ENCODE measurements around the gene IQCM.

The IQCM gene

GRCh38 chr4:149534779-149535178 lies 280.9 kb downstream of the IQCM start:
- no peak for TF ChIP-seq CTCF (IDR thresholded peaks at IDR 0.05; ENCODE audit: low read depth, low read length, missing control alignments)
- DNase-seq (ENCODE audit: low read depth), result no peak
- H3K4me3 ChIP-seq (ENCODE audit: low read depth, low read length), result no peak overlapping the region

GRCh38 chr4:149531861-149532260 lies 283.8 kb downstream of the IQCM start:
- no peak for DNase-seq (ENCODE audit: low read depth)
- H3K4me3 ChIP-seq (ENCODE audit: low read depth, low read length), result no peak overlapping the region
- TF ChIP-seq CTCF (IDR thresholded peaks at IDR 0.05; ENCODE audit: low read depth, low read length, missing control alignments), result no peak

- H3K4me3 ChIP-seq (ENCODE audit: low read depth, low read length), result no peak overlapping the region
- TF ChIP-seq CTCF (IDR thresholded peaks at IDR 0.05; ENCODE audit: low read depth, low read length, missing control alignments), result no peak
- DNase-seq (ENCODE audit: low read depth), result no peak
These were observed 292.6 kb downstream of the IQCM start for GRCh38 chr4:149523039-149523438.

- DNase-seq (ENCODE audit: low read depth), result no peak
- TF ChIP-seq CTCF (IDR thresholded peaks at IDR 0.05; ENCODE audit: low read depth, low read length, missing control alignments), result no peak
These were observed 293.8 kb downstream of the IQCM start for GRCh38 chr4:149521611-149522425.

GRCh38 chr4:149518471-149518870 lies 297.2 kb downstream of the IQCM start:
- no peak for TF ChIP-seq CTCF (IDR thresholded peaks at IDR 0.05; ENCODE audit: low read depth, low read length, missing control alignments)
- no peak for DNase-seq (ENCODE audit: low read depth)
- no peak overlapping the region for H3K4me3 ChIP-seq (ENCODE audit: low read depth, low read length)

More at GRCh38 chr4:149521611-149522425, 293.8 kb downstream of the IQCM start:
- no peak overlapping the region for H3K4me3 ChIP-seq (ENCODE audit: low read depth, low read length)

- H3K4me3 ChIP-seq (ENCODE audit: low read depth, low read length), result no peak overlapping the region
- no peak for TF ChIP-seq CTCF (IDR thresholded peaks at IDR 0.05; ENCODE audit: low read depth, low read length, missing control alignments)
- no peak for DNase-seq (ENCODE audit: low read depth)
These were observed 302.6 kb downstream of the IQCM start for GRCh38 chr4:149513081-149513480.

GRCh38 chr4:149512501-149512900 lies 303.1 kb downstream of the IQCM start:
- DNase-seq (ENCODE audit: low read depth), result no peak
- no peak overlapping the region for H3K4me3 ChIP-seq (ENCODE audit: low read depth, low read length)
- no peak for TF ChIP-seq CTCF (IDR thresholded peaks at IDR 0.05; ENCODE audit: low read depth, low read length, missing control alignments)
